GM19239 (cell line): Measurements from ENCODE around the gene SPAG6.
A peak's percentile ranks its signal among the peaks of the same experiment; 100 is the strongest.

ENCODE experiments used
- DNase-seq: peaks from one replicate; pipeline ENCODE4 v3.0.0; 2011; ENCODE audit warnings: low spot score; ENCODE audit not compliant: insufficient read length
- FAIRE-seq: peaks from 2 replicates; lab custom pipeline; 2011; peaks lifted over from hg19 to GRCh38; lab: Jason Lieb, UNC

Gene SPAG6

DNA sequence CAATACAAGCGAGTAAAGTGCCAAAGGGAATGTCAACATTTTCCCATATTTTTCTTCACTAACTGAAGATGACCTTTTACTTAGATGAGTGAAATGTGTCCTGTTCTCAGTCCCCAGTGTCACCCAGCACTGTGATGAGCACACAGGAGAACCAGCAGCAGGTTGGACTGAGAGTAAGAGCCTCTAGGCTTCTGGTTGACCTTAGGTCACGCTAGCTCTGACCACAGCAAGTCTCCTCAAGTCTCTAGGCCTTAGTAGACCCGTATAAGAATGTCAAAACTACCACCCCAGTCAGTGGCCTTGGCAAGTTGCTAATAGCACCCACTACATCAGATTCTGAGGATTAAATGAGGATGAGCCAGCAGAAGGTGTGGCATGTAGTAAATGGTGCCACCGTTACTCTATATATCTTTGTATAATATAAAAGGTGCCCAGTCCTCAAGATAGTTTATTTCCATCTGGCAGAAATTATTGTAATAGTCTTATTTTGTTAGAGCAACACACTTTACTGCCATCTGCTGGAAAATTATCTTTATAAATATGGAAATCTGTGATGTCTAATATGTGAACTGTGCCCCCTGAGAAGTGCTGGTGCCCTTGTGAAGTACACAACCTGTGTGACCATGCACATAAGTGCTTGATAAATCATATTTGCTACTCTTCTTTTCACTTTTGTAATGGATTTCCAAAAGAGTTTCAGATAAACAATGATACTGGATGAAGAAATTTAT, 75.7 kb downstream of the SPAG6 start:
- DNase-seq: no peak
- no peak for FAIRE-seq

DNA sequence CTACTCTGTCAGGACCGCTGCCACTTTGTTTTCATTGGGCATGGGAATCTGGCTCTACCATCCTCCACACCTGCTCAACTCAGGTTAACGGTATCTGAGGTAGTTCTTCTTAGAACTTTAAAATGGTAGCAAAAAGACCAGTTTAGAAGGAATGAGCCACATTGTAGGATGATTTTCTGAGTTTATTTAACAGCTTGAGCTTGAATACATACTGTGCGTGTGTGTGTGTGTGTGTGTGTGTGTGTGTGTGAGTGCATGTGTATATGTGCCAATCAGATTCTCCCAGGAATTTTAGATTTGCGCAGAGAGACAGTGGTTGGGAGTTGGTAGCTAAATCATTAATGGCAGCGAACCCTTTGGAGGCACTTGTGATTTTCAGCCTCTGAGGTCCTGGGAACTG, 81.4 kb downstream of the SPAG6 start:
- DNase-seq (no peak), FAIRE-seq (no peak)

DNA sequence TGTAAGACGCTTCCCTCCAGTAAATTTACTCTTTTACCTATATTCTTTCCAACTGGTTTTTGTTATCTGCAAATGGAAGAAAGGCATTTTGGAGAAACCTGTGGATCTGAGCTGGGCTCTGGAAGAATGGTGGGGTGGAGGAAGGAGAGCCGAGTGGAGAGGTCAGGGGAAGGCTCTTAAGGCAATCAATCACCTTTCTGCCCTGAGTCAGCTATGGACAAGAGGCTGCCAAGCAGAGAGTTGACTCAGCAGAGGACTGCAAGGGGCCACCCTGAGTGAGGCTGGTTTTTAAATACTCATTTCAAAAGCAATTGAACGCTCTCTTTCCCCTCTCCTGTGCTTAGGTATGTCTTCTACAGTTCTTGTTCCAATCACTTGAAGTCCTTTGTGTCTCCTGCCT, 81.8 kb downstream of the SPAG6 start:
- DNase-seq (no peak), FAIRE-seq (no peak)

DNA sequence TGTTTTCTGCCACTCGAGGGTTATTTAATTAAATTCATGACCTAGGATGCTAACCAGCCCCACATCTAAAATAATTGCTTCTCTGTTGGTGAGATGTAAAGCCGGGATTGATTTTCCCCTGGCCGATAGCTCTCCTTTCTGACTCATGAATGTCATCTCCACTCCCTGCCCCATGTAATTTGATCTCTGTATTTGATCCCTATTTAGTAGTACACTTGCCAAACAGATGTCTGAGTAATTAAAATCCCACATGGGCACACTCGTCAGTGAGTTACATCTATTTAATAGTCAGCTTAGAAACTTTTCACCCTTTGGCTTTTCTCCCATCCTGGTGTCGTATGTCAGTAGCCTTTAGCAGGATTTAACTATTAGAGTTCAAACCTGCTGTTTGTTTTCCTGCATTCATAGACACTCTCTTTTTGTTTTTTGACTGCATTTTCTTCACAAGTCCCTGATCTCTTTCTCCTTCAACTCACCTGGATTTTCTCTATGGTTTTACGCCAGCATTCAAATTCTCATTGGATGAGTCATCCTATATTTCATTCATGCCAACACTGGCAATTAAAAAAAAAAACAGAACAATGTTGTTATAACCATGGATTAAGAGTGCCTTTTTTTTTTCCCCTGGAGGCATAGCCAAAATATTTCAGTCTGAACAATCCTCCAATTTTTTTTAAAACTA, 82.7 kb downstream of the SPAG6 start:
- DNase-seq: no peak
- no peak for FAIRE-seq

DNA sequence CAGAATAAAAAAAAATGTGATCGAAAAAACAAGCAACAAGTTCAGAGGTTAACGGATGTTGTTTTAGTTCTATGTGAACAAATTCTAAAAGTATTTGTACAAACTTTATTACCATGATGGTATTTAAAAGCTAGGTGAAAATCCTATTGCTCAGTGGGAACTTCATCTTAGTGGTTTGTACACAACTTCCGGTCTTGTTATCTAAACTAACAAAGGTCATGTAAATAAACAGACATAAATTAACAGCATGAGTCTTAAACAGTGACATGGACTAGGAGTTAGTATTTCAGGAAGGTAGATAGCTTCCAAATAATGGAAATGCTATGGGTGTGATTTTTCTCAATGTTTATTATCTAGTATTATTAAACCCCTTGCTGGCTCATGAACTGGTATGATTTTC, 83.8 kb downstream of the SPAG6 start:
- no peak for DNase-seq
- no peak for FAIRE-seq

DNA sequence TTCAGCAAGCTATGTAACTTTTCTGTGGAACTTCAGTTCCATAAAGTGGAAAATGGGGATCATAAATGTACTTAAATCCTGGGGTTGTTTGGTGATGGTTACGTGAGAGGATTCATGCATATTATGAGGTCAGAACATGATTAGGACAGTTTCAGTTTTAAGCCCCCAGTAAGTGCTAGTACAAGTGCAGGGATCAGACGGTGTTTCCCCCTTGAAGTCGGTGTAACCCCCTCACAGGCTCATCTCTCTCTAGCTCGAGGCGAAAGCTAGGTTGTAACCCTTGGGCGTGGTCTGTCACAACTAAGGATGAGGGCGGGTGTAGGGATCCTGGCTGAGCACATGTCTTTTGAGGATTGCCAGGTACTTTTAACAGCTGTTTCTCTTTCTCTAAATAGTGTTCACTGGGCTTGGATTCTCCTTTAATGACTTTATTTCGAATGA, 84.7 kb downstream of the SPAG6 start:
- FAIRE-seq (no peak), DNase-seq (no peak)

DNA sequence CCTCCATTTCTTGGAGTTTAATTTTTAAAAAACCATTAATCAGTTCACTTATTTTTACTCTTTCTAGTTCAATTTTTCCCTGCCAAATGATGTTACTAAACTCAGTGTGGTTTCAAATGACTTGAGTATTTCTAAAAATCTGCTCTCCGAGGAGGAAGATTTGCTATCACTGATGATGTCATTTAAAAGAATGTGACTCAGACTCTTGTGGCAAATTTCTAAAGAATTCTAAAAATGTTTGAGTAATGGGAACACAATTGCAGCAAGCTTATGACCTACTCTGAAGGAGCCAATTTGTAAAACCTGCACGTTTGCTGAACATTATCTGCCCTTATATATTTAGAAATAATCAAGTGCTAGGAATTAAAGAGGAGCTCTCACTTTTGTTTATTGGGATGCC, 88.6 kb downstream of the SPAG6 start:
- DNase-seq (no peak), FAIRE-seq (no peak)

DNA sequence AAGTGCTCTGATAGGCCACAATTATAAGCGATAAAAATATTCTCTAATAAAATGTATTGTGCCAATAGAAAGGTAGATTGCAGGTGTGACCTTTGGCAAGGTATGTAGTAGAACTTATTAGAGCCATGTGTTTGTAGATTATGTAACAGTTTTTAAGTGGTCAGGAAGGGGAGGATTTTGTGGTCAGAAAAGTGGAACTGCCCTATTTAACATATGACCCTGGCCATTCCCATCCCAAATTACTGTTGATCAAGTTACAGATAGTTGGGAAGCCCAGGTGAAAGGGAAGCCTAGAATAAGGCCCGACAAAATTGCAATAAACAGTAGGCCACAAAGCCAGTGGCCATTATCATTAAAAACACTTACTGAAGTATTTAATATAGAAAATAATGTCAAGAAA, 89.2 kb downstream of the SPAG6 start:
- no peak for FAIRE-seq
- no peak for DNase-seq

DNA sequence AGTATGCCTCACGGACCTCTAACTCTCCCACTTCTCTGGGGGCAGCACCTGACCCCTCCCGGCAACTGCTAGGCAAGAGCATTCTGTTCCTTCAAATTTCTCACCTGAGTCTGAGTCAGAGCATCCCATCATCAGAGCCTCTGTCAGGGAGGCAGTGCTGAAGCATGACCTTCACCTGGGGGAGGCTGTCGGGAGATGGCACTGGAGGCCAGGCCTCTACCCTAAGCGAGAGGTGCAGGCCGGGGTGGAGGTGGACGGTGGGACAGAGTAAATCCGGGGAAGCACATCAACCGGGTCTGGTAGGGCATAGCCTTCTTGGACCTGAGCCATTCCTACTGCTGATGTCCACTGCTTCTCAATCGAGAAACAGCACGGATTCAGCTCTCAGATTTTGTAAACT, 90.4 kb downstream of the SPAG6 start:
- FAIRE-seq (no peak), DNase-seq (no peak)

DNA sequence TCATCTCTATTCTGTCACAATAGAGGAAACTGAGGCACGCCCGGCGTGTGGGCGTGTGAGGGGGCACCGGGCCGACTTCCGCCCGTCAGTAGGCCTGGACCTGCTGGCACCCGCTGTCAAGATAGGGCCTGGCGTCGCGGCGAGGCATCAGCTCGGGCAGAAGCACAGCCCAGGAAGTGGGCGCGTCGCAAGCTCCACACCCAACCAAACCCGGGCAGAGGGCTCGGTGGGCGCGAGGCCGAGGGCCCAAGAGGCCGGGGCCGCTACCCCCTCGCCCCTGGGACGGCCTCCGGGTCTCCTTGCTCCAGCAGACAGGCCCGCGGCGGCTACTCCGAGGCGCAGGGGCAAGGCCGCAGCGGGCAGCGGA, 91.2 kb downstream of the SPAG6 start:
- peak; percentile 55 for FAIRE-seq

DNA sequence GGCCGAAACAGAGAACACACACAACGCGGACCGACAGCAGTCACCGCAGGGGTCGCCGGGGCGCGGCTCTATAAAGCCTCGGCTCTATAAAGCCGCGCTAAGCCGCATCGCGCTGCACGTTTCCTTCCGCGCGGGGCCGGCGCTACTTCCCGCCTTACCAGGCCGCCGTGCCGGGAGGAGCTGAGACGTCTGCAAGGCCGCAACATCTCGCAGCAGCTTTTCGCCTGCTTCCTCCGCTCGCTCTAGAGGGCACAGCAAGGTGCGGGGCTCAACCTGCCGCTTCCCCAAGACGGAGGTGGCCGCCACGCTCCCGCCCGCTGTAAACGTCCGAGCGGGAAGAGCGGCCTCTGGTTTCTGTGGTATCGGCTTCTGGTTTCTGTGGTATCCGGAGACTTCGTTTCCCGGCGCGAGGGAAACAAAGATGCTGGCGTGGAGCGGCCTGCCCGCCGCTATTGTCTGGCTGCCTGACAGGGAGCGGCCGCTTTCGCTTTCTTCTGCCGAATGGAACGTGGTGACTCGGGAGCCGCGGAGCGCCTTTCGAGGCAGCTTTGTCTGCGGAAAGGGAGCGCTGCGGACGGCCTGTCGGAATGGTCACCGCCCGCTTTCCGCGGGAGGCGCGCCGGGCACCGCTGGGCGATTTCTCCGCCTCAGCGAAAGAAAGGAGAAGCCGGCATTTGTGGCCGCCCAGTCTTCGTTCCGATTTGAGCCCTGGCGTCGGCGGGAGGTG, 91.8 kb downstream of the SPAG6 start:
- DNase-seq: peak; percentile 53
- FAIRE-seq: peak; percentile 86

More for the DNA sequence above, 91.2 kb downstream of the SPAG6 start:
- no peak for DNase-seq

DNA sequence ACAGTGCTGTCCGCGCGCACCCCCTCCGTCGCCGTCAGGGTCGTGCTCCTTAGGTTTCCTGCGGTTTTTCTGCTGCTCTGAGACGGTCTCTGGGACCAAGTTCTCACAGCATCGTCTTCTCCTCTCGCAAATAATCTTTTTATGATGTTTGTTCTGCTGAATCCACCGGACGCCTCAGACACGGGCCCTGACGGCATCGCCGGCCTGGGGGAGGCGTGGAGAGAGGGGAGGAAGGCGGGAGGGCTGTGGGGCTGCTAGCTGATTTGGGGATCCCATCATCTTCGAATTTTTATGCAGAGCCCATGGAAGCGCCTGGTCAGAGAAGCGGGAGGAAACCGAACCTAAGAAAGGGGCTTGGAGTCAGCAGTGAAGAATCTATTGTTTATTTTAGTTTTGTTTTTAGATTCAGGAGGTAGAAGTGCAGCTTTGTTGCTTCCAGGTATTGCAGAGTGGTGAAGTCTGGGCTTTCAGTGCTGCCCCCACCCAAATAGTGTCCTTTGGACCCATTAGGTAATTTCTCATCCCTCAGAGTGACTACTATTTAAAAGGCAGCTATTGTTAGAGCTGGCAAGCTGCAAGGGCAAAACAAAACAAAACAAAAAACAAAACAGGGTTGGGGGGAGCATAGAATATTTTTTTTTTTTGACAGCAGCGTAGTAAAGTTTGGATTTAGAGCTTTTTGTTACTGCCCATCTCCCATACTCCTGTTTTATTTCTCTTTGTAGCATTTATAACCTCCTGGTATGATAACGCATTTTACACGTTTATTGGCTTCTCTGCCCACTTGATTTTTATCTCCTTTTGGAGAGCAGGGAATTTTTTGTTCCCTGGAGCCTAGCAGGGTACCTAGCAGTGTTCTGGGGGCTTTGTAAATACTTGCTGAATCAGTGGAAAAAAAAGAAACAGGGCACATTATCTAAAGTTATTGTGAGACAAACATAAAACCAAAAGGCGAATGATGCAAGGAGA, 92.6 kb downstream of the SPAG6 start:
- FAIRE-seq (peak; percentile 90), DNase-seq (peak; percentile 9)

DNA sequence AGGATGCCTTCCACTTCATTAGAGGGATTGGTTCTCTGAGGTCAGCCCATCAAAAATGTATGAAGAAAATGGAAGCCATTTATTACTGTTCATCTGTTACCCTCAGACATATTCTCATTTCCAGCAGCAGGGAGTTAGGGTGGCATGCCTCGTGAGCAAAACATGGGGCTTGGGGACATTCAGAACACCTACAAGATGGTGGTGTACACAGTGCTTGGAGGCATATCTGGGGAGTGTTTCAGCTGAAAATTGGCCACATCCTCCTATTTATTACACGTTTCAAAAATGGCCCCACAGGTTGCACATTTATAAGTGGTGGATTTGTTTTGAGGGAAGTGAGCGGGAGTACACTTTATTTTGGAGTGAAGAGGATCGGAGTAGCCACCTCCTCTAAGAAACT, 93.4 kb downstream of the SPAG6 start:
- DNase-seq: no peak
- FAIRE-seq: peak; percentile 83

DNA sequence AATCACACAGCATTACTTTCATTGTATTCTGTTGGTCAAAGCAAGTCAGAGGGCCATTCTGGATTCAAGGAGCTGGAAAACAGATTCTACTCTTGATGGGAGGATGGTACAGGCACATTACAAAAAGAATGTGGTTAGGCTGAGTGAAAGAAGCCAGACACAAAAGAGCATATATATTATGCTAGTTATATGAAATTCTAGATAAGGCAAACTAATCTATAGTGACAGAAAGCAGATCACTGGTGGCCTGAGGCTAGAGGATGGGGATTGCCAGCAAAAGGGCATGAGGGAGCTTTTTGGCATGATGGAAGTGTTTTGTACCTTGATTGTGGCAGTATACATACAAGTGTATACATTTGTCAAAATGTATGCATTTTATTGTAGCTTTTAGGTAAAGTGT, 96.8 kb downstream of the SPAG6 start:
- no peak for FAIRE-seq

DNA sequence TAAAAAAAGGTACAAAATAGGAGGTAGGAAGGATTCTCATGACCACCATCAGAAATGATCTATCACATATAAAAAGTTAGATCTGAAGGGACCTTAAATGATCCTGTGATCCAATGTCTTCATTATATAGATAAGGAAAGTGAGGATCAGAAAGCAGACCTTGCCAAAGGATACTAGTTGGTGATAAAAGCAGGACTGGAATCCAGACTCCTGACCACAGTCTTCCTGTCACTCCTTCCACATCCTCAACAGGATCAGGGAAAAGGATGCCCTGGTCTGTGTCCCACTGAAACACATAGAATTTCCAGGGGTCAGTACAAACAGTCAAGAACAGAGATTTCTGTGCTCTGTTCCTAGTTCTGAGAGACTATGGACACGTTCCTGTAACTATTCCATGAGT, 97.2 kb downstream of the SPAG6 start:
- no peak for DNase-seq
- FAIRE-seq: no peak

More for the DNA sequence above, 96.8 kb downstream of the SPAG6 start:
- no peak for DNase-seq

DNA sequence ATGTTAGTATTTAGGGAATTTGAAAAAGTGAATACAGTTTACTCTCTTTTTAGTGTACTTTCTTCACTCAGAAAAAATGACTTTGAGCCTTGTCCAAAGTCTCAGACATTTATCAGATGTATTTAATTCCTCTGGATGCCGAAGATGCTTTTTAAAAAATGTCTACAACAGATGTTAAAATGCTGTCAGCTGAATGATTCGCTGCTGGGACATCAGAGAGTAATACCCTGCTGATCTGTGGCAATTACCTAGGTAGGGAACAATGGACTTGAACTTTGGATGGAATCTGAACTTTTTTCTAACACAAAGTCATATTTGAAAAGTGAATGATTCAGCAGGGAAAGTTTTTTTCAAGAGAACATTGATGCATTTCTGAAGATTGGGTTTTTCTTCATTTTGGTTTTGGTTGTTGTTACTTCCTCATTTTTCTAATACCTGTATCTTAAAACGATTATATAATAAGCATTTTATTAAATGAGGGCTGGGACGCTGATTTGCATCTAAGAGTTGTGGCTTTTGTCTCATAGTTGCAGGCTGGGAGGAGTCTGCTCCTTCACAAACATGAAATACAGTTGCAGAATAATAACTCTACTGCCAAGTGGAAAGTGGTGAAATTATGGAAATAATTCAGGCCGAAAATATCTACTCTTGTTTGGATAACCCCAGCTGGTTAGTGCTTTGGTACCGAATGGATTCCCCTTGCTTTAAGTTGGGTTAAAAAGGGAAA, 98.0 kb downstream of the SPAG6 start:
- no peak for DNase-seq
- FAIRE-seq: no peak

DNA sequence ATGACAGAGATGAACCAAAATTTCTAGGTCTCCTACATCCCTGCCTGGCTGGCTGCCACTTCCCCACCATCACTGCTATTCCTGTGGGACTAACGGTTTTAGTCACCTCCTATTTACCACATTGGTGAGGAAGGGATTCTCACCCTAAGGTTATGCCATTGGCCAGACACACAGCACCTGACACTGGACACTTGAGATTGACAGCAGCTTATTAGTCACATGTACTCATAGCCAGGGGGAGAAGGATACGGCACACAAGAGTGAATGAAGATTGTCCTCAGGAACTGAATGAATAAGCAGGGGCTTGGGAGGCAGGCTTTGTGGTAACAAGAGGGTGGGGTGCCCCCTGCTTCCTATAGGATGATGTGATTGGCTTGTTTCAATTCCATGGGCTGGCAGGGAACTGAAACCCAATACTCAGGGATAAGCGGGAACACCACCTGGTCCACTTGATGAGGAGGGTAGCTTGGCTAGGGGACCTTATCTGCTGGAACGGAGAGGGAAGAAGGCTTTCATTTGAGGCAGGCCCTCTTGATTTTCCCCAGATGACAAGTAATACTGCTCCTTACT, 99.0 kb downstream of the SPAG6 start:
- DNase-seq (no peak), FAIRE-seq (no peak)

DNA sequence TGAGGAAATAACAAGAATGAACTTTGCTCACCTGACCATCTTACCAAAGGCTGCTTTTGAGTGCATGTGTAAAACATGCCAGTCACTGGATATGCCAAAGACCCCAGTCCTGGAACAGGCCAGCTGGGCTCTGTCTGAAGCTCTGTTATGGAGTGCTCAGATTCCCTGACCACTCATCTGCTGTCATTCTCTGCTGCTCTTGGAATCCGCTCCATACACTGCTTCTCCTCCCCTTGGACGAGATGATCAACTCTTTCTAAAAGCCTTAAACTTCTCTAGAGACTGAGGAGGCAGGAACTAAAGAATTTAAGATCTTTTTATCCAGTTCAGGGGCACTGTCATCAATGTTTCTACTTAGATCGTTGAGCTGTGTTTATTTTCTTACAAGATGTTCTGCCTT, 100.2 kb downstream of the SPAG6 start:
- FAIRE-seq: no peak

DNA sequence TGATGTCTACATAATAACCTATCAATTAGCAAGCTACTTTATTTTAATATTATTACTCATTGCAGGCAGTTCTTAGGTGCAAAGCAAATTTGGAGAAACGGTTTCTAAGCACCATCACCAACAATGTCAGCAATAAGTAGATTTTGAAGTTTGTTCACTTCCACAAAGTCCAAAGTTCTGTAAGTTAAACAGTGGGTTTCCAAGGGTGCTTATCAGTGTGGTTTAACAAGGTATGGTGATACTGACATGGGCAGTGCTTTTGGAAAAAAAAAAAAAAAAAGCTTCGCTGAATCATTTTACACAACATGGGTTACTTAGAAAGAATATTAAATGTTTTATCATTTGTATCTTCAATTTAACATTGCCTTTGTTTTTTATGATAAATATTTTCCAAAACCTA, 101.8 kb downstream of the SPAG6 start:
- no peak for DNase-seq
- no peak for FAIRE-seq

More for the DNA sequence above, 100.2 kb downstream of the SPAG6 start:
- DNase-seq: no peak
